Activated CD4-positive, alpha-beta T cell treated with anti-CD3 and anti-CD28 coated beads for 36 hours (primary cell): ENCODE measurements around the gene PIP4K2A. TPM values are rescaled to one million over a fixed set of nuclear protein-coding genes. Genes with fewer than 3 reads are reported as not detected.
"Not testable (repeated sequence)": the region's sequence is repeated elsewhere in the genome, so short reads cannot be mapped to it uniquely, and the experiment has no call there.

Experiments
- ATAC-seq: fragments of 200-7000 bp; cut with Tn5 transposase; one replicate; pipeline ENCODE4 v1.10.0; 2021; ENCODE audit warnings: mild to moderate bottlenecking, moderate library complexity
- CTCF ChIA-PET: fragments of 350-600 bp; sonication (Branson Sonifier 250); formaldehyde crosslinking; loops from one replicate; lab custom pipeline; 2021; ENCODE audit warnings: antibody characterized with exemption; lab: Charles Lee
- POLR2A ChIA-PET: fragments of 350-600 bp; sonication (Branson Sonifier 250); formaldehyde crosslinking; loops from one replicate; lab custom pipeline; 2021; ENCODE audit warnings: antibody characterized with exemption, inconsistent platforms; lab: Charles Lee
- DNase-seq: peaks from one replicate; pipeline ENCODE4 v3.0.0-alpha.2; 2020
- H3K27ac Mint-ChIP-seq: one replicate; pipeline ENCODE4 v1.8.0; 2021; ENCODE audit warnings: mixed read lengths
- H3K27me3 Mint-ChIP-seq: one replicate; pipeline ENCODE4 v1.8.0; 2021; ENCODE audit warnings: mixed read lengths
- H3K36me3 Mint-ChIP-seq: one replicate; pipeline ENCODE4 v1.8.0; 2021; ENCODE audit warnings: low read depth, mixed read lengths
- H3K4me1 Mint-ChIP-seq: one replicate; pipeline ENCODE4 v1.8.0; 2021; ENCODE audit warnings: mixed read lengths
- H3K4me3 Mint-ChIP-seq: one replicate; pipeline ENCODE4 v1.8.0; 2021; ENCODE audit warnings: mild to moderate bottlenecking, moderate library complexity, mixed read lengths
- H3K9me3 Mint-ChIP-seq: one replicate; pipeline ENCODE4 v1.8.0; 2021; ENCODE audit warnings: low read depth, mixed read lengths
- intact Hi-C, 2 experiments: fragments of 100-400 bp; cut with DNase I in 1 of 2; cut with micrococcal nuclease in 1 of 2; formaldehyde crosslinking; loops; one replicate each; pipeline versions ENCODE4 v1.14.2 to v1.15.1; 2022 to 2024; cut with DNase I, micrococcal nuclease
- total RNA-seq, 2 experiments: library from RNA; stranded (reverse); gene quantifications; one replicate each; pipeline ENCODE4 v1.2.3, GENCODE V29; 2021

Gene PIP4K2A
- 100 to 1,000 TPM; 105 to 108 TPM for total RNA-seq

DNA sequence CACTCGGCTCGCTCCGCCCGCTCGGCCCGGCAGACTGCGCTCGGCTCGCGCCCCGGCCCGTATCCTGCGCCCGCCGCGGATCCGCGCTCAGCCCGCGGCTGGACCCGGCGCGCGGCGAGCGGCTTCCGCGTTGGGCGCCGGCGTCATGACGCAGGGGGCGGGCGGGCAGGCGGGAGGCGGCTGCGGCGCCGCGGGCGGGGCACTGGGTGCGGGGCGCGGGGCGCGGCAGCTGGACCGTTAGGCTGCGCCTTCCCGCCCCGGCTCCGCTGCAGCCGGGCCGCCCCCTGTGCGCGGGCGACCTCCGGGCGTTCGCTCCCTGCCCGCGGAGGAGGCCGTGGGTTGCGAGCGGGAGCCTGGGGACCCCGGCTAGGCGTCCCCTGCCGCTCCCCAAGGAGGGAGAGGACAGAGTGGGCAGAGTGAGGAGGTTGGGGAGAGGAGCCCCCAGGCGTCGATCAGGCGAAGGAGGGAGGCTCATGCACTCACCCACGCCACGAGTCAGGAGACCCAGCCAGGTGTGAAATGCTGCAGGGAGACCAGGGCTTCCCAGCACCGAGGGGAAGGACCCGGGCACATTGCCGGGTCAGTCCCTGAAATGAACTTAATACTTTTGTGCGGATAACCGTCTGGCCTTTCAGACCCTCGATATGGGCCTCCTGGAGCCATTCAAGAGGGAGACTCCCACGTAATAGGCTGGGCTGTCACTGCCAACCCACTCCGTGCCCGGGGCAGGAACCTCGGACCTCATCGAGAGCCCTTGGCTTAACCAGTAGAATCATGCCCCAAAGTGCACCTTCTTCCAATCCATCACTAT lies at the start of gene PIP4K2A:
Gene PIP4K2A, minus strand, starts transcription at position 100 of the 811 bp plus-strand sequence. CDS start 252 bp downstream, outside the sequence.
- ChIA-PET CTCF (interaction anchor here (0.9 to 1.0 kb wide), 2 partner anchors 85 to 140 kb away, joined by 4 read pairs; no protein-coding TSS in a partner anchor), POLR2A (interaction anchor here (0.6 to 1.2 kb wide), 2 partner anchors 64 to 363 kb away, joined by 4 read pairs; no protein-coding TSS in a partner anchor)
- DNase-seq (peak; percentile 86), ATAC-seq (peak; percentile 86)
- H3K27me3 Mint-ChIP-seq: no peaks in the 10 kb centered on the region
- H3K9me3 Mint-ChIP-seq: no peaks in the 10 kb centered on the region
- H3K4me1 Mint-ChIP-seq: peaks cover 29% of the 10 kb centered on the region
- peak within 1 kb of the TSS; percentile 86 for H3K4me3 Mint-ChIP-seq
- H3K27ac Mint-ChIP-seq: peak within 1 kb of the TSS; percentile 88
- intact Hi-C loops: loop anchor here (1.0 to 10.0 kb wide), 12 partner anchors 31 to 1187 kb away; partner anchors contain the start of genes DNAJC1 (in 2 of the 2), BMI1 (in 1 of the 2), COMMD3 (in 1 of the 2) and MSRB2 (in 1 of the 2)
- peaks cover 9% of the 10 kb centered on the region for H3K36me3 Mint-ChIP-seq

DNA sequence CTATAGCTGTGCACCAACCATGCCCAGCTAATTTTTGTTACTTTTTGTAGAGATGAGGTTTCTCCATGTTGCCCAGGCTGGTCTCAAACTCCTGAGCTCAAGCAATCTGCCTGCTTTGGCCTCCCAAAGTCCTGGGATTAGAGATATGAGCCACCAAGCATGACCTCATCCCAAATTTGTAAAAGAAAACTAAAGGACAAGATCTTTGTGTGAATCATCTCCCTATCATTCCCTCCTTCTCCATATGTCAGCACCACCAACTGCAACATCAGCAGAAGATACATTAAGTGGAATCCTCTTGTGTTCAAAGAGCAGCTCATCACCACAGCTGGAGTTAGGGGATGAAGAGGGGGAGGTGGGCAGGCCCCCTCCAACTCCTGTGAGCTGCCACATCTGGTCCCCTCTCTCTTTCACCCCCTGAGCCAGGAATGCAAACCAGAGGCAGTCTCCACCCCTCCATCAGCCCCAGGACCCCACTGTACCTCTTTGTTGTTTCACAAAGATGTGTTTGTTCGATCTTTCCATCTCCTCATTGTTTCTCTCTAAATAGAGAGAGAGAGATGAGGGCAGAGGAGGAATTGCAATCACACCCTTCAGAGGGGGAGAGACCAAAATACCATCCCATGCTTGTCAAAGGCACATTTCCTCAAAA lies 47.3 kb upstream of the PIP4K2A start:
- POLR2A ChIA-PET: no interaction called here
- no peaks in the 10 kb centered on the region for H3K9me3 Mint-ChIP-seq
- no peak overlapping the region for H3K4me3 Mint-ChIP-seq
- no peak for DNase-seq
- no peaks in the 10 kb centered on the region for H3K4me1 Mint-ChIP-seq
- no peaks in the 10 kb centered on the region for H3K27me3 Mint-ChIP-seq
- intact Hi-C loops: no loop called here
- no peaks in the 10 kb centered on the region for H3K36me3 Mint-ChIP-seq
- CTCF ChIA-PET: interaction anchor here (0.6 kb wide), 1 partner anchor 105 kb away, joined by 3 read pairs; no protein-coding TSS in a partner anchor
- no peak overlapping the region for H3K27ac Mint-ChIP-seq
- ATAC-seq: no peak

DNA sequence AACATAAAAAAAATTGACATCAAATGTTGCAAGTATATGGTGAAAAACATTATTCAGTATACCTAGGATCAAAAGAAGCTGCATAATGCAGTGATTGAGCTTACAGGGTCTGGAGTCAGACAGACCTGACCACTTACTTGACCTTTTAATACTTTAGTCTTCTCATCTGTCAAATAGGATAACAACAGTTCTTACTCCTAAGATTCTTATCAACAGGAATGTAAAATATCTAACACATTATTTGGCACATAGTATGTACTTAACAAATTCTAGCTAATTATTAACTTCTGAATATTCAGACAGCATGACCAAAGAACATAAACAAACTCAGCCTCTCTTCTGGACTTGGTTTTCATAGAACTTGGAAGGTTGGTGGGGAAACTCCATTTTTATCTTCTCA lies 45.6 kb upstream of the PIP4K2A start:
- Mint-ChIP-seq H3K4me3 (no peak overlapping the region), H3K4me1 (no peaks in the 10 kb centered on the region), H3K9me3 (no peaks in the 10 kb centered on the region), H3K27ac (no peak overlapping the region), H3K27me3 (no peaks in the 10 kb centered on the region), H3K36me3 (no peaks in the 10 kb centered on the region)
- ChIA-PET POLR2A (no interaction called here), CTCF (interaction anchor here (0.8 to 1.2 kb wide), 2 partner anchors 8 to 11 kb away, joined by 3 to 4 read pairs; no protein-coding TSS in a partner anchor)
- no peak for ATAC-seq
- DNase-seq: no peak
- intact Hi-C loops: no loop called here

GRCh38 chr10:22758867-22759266 lies 44.5 kb upstream of the PIP4K2A start:
- ChIA-PET CTCF (no interaction called here), POLR2A (no interaction called here)
- intact Hi-C loops: no loop called here
- Mint-ChIP-seq H3K36me3 (no peaks in the 10 kb centered on the region), H3K27me3 (no peaks in the 10 kb centered on the region), H3K9me3 (no peaks in the 10 kb centered on the region), H3K4me1 (no peaks in the 10 kb centered on the region), H3K4me3 (no peak overlapping the region), H3K27ac (no peak overlapping the region)
- ATAC-seq: no peak
- DNase-seq: no peak

DNA sequence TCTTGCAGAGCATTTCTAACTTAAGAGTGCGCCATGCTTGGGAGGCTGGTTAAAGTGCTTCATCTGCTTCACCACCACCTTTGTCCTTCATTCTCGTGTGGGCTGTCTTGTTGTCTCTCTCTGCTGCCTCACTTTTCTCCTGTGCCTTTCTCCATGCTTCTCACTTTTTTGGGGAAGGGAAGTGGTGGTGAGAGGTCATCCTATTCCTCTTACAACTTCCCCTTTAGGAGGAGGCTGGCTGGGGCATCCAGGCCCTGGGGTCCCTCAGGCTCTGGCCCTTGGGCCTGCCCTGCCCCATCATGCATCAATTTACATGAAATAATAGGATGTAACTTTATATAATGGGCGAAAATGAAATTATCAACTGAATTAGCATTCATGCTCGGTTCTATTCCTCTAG lies 39.9 kb upstream of the PIP4K2A start:
- ATAC-seq (no peak), DNase-seq (no peak)
- no peaks in the 10 kb centered on the region for H3K27me3 Mint-ChIP-seq
- H3K36me3 Mint-ChIP-seq: no peaks in the 10 kb centered on the region
- ChIA-PET POLR2A (no interaction called here), CTCF (no interaction called here)
- H3K27ac Mint-ChIP-seq: no peak overlapping the region
- intact Hi-C loops: no loop called here
- H3K9me3 Mint-ChIP-seq: no peaks in the 10 kb centered on the region
- H3K4me3 Mint-ChIP-seq: no peak overlapping the region
- H3K4me1 Mint-ChIP-seq: no peaks in the 10 kb centered on the region

GRCh38 chr10:22753786-22754185 lies 39.4 kb upstream of the PIP4K2A start:
- no peaks in the 10 kb centered on the region for H3K9me3 Mint-ChIP-seq
- H3K4me3 Mint-ChIP-seq: no peak overlapping the region
- DNase-seq (no peak), ATAC-seq (no peak)
- no peak overlapping the region for H3K27ac Mint-ChIP-seq
- POLR2A ChIA-PET: no interaction called here
- no peaks in the 10 kb centered on the region for H3K4me1 Mint-ChIP-seq
- intact Hi-C loops: no loop called here
- CTCF ChIA-PET: no interaction called here
- H3K36me3 Mint-ChIP-seq: no peaks in the 10 kb centered on the region
- no peaks in the 10 kb centered on the region for H3K27me3 Mint-ChIP-seq

GRCh38 chr10:22752272-22752889 lies 38.0 kb upstream of the PIP4K2A start:
- ChIA-PET CTCF (interaction anchor here (0.9 to 1.1 kb wide), 2 partner anchors 8 to 26 kb away, joined by 3 to 4 read pairs; no protein-coding TSS in a partner anchor), POLR2A (no interaction called here)
- intact Hi-C loops: no loop called here
- Mint-ChIP-seq H3K27me3 (no peaks in the 10 kb centered on the region), H3K9me3 (no peaks in the 10 kb centered on the region), H3K4me1 (no peaks in the 10 kb centered on the region), H3K27ac (no peak overlapping the region), H3K36me3 (no peaks in the 10 kb centered on the region), H3K4me3 (no peak overlapping the region)
- ATAC-seq (no peak), DNase-seq (no peak)

DNA sequence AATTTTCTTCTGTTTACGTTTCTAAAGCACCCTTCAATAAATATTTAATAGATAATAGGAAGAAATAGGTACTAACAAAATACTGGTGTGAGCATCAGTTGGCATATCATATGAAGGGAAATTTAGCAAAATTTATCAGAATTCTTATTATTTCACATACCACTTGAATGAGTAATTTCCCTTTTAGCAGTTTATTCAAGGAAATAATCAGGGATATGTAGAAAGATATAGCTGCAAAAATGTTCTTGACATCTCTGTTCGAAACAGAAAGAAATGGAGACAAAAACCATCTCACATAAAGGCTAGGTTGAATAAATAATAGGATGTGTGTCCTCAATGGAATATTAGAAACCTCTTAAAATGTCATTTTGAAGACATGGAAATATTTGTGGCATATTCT lies 35.8 kb upstream of the PIP4K2A start:
- ATAC-seq: no peak
- intact Hi-C loops: no loop called here
- Mint-ChIP-seq H3K4me3 (no peak overlapping the region), H3K36me3 (no peaks in the 10 kb centered on the region), H3K27me3 (no peaks in the 10 kb centered on the region), H3K4me1 (no peaks in the 10 kb centered on the region), H3K9me3 (no peaks in the 10 kb centered on the region), H3K27ac (no peak overlapping the region)
- ChIA-PET CTCF (interaction anchor here (0.7 to 1.4 kb wide), 4 partner anchors 24 to 240 kb away, joined by 3 to 4 read pairs (median 3); no protein-coding TSS in a partner anchor), POLR2A (no interaction called here)
- DNase-seq: no peak

- CTCF ChIA-PET, H3K27me3 Mint-ChIP-seq, POLR2A ChIA-PET, H3K4me1 Mint-ChIP-seq, H3K36me3 Mint-ChIP-seq, H3K9me3 Mint-ChIP-seq, ATAC-seq, H3K4me3 Mint-ChIP-seq, intact Hi-C loops, DNase-seq, H3K27ac Mint-ChIP-seq: not testable (repeated sequence)
These were observed 30.5 kb upstream of the PIP4K2A start for GRCh38 chr10:22744858-22745257.

DNA sequence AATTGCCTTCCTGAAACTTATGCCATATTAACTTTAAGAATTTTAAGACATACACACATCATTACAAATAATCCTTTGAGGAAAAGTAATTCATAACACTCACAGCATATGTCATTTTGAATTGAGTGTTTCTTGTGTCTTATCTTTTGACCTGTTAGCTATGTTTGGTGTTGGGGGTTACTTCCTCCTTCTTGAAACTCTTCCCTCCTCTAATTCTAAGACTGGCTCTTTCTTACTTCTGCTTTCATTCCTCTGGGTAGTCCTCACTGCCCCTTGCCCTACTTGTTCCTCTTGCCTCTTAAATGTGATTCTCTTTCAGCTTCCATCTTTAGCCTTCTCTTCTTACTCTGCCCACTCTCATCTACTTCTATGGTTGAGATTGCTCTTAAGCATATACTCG lies 28.3 kb upstream of the PIP4K2A start:
- Mint-ChIP-seq H3K27me3 (no peaks in the 10 kb centered on the region), H3K4me1 (no peaks in the 10 kb centered on the region), H3K9me3 (peaks cover 2% of the 10 kb centered on the region), H3K4me3 (no peak overlapping the region), H3K27ac (no peak overlapping the region), H3K36me3 (no peaks in the 10 kb centered on the region)
- ATAC-seq (no peak), DNase-seq (no peak)
- POLR2A ChIA-PET: no interaction called here
- CTCF ChIA-PET: interaction anchor here (0.9 to 1.0 kb wide), 2 partner anchors 9 to 157 kb away, joined by 3 read pairs; no protein-coding TSS in a partner anchor
- intact Hi-C loops: no loop called here

DNA sequence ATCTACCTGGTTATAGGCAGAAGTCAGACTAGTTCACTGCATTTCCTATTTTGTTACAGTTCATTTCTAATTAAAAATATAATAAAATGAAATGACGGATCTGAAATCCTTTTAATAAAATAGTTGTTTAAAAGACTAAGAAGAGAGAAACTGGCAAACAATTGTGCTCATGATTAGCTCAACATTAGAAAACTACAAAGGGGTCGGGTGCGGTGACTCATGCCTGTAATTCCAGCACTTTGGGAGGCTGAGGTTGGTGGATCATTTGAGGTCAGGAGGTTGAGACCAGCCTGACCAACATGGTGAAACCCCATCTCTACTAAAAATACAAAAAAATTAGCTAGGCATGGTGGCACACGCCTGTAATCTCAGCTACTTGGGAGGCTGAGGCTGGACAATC lies 27.3 kb upstream of the PIP4K2A start:
- DNase-seq, POLR2A ChIA-PET, H3K9me3 Mint-ChIP-seq, H3K4me3 Mint-ChIP-seq, ATAC-seq, H3K27ac Mint-ChIP-seq, intact Hi-C loops, H3K36me3 Mint-ChIP-seq, H3K27me3 Mint-ChIP-seq, CTCF ChIA-PET, H3K4me1 Mint-ChIP-seq: not testable (repeated sequence)
